ENCODE measurements around the gene PRSS27. TPM values are rescaled to one million over a fixed set of nuclear protein-coding genes. Genes with fewer than 3 reads are reported as not detected.

The PRSS27 gene
- total RNA-seq, 1 donor from 2014 or later: 1.3 TPM

DNA sequence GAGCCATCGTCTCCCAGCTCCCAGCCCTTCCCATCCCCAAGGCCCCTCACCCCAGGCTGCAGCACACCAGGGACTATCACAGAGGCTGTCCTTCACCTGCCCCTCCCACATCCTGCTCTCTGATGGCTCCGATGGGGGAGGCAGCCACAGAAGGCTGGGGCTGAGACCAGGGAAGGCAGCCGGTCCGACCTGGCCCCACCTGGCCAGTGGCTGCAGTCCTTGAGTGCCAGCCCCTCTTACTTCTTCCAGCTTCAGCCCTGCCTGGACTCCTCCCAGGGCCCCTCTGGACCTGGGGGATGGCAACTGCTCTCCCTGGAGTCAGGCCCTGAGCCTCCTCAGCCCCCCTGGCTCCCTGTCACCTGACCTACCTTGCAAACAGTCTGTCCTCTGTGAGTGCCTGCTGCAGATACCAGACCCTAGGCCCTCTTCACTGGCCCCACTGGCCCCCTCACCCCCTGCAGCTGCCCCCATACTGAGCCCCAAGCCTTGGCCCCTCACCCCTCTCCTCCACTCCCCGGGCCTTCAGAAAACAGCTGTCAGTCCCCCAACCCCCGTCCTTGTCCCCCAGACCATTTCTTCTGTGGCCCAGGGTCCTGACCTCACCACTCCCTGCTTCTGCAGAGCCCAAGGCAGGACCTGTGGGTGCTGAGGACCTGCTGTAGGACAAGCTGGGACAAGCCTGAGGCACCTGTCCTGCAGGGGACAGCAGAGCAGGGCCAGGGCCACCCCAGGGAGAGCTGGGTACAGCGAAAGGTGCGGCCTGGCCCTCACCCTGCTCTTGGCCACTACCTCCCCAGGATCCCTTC is 19.8 kb upstream of the PRSS27 start:
- Histone ChIP-seq H3K36me3 (ENCODE audit: control insufficient read depth, insufficient read depth, low read length) (no peaks in the 10 kb centered on the region), H3K4me3 (ENCODE audit: low read depth, low read length) (no peak overlapping the region), H3K27me3 (ENCODE audit: control insufficient read depth, insufficient read depth, low read length) (peaks cover 2% of the 10 kb centered on the region)
- FAIRE-seq: no peak
- TF ChIP-seq, protein P1, sequence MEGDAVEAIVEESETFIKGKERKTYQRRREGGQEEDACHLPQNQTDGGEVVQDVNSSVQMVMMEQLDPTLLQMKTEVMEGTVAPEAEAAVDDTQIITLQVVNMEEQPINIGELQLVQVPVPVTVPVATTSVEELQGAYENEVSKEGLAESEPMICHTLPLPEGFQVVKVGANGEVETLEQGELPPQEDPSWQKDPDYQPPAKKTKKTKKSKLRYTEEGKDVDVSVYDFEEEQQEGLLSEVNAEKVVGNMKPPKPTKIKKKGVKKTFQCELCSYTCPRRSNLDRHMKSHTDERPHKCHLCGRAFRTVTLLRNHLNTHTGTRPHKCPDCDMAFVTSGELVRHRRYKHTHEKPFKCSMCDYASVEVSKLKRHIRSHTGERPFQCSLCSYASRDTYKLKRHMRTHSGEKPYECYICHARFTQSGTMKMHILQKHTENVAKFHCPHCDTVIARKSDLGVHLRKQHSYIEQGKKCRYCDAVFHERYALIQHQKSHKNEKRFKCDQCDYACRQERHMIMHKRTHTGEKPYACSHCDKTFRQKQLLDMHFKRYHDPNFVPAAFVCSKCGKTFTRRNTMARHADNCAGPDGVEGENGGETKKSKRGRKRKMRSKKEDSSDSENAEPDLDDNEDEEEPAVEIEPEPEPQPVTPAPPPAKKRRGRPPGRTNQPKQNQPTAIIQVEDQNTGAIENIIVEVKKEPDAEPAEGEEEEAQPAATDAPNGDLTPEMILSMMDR (IDR thresholded peaks at IDR 0.05; ENCODE audit: insufficient read depth, low read length, severe bottlenecking): no peak
- DNase-seq (ENCODE audit: low read depth): no peak

DNA sequence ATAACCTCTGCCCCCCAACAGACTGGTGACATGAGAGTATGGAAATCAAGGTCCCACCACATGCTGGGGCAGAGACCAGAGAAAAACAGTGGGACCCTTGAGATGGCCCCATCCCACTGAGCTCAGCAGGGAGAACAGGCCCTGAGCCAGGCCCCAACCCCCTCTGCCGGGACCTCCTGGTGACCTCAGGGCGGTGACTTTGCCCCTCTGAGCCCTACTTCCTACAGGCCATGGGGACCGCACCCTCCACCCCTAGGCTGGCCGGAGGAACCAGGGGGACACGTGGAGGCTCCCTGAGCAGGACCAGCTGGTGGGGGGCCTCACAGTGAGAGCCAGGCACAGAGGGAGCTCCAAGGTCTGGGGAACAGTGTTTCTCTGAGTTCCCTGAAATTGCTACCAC is 18.6 kb upstream of the PRSS27 start:
- no peaks in the 10 kb centered on the region for H3K36me3 ChIP-seq (ENCODE audit: control insufficient read depth, insufficient read depth, low read length)
- no peak overlapping the region for H3K4me3 ChIP-seq (ENCODE audit: low read depth, low read length)
- DNase-seq (ENCODE audit: low read depth): no peak
- FAIRE-seq: no peak
- TF ChIP-seq, protein P1 (IDR thresholded peaks at IDR 0.05; ENCODE audit: insufficient read depth, low read length, severe bottlenecking): no peak
- peaks cover 2% of the 10 kb centered on the region for H3K27me3 ChIP-seq (ENCODE audit: control insufficient read depth, insufficient read depth, low read length)

DNA sequence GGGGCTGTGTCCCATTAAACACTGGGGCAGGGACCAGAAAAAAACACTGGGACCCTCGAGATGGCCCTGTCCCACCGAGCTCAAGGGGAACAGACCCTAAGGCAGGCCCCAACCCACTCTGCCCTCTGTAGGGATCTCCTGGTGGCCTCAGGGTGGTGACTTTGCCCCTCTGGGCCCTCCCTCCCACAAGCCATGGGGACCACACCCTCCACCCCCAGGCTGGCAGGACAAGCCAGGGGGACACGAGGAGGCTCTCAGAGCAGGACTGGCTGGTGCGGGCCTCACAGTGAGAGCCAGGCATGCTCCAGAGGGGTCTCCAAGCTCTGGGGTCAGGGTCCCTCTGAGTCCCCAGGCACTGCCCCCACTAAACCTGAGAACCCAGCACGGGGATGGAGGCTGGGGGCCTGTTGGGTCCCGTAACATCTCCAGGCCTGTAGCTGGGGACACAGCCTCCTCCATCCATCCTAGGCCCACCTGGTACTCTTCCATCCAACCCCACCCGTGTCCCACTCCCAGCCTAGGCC is 17.9 kb upstream of the PRSS27 start:
- H3K4me3 ChIP-seq (ENCODE audit: low read depth, low read length): no peak overlapping the region
- no peaks in the 10 kb centered on the region for H3K36me3 ChIP-seq (ENCODE audit: control insufficient read depth, insufficient read depth, low read length)
- peaks cover 2% of the 10 kb centered on the region for H3K27me3 ChIP-seq (ENCODE audit: control insufficient read depth, insufficient read depth, low read length)
- DNase-seq (ENCODE audit: low read depth) (no peak), FAIRE-seq (no peak)
- TF ChIP-seq, protein P1 (IDR thresholded peaks at IDR 0.05; ENCODE audit: insufficient read depth, low read length, severe bottlenecking): no peak

DNA sequence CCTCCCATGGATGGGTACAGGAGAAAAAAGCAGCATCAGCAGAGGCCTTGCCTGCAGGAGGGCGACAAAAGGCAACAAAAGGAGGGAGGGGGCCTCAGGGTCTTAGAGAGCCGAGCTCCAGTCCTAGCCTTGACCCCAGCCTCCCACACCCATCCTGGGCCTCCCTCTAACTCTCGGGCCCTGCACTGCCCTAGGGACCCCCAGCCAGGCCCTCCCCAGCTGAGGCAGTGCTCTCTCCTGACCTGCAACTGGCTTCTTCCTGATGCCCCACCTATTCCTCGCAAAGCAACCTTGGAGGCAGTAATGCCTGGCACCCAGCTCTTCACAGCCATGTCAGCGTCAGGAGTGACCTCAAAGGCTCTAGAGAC is 17.2 kb upstream of the PRSS27 start:
- TF ChIP-seq, protein P1 (IDR thresholded peaks at IDR 0.05; ENCODE audit: insufficient read depth, low read length, severe bottlenecking): no peak
- no peaks in the 10 kb centered on the region for H3K36me3 ChIP-seq (ENCODE audit: control insufficient read depth, insufficient read depth, low read length)
- FAIRE-seq: no peak
- no peak overlapping the region for H3K4me3 ChIP-seq (ENCODE audit: low read depth, low read length)
- H3K27me3 ChIP-seq (ENCODE audit: control insufficient read depth, insufficient read depth, low read length): peaks cover 2% of the 10 kb centered on the region
- no peak for DNase-seq (ENCODE audit: low read depth)

DNA sequence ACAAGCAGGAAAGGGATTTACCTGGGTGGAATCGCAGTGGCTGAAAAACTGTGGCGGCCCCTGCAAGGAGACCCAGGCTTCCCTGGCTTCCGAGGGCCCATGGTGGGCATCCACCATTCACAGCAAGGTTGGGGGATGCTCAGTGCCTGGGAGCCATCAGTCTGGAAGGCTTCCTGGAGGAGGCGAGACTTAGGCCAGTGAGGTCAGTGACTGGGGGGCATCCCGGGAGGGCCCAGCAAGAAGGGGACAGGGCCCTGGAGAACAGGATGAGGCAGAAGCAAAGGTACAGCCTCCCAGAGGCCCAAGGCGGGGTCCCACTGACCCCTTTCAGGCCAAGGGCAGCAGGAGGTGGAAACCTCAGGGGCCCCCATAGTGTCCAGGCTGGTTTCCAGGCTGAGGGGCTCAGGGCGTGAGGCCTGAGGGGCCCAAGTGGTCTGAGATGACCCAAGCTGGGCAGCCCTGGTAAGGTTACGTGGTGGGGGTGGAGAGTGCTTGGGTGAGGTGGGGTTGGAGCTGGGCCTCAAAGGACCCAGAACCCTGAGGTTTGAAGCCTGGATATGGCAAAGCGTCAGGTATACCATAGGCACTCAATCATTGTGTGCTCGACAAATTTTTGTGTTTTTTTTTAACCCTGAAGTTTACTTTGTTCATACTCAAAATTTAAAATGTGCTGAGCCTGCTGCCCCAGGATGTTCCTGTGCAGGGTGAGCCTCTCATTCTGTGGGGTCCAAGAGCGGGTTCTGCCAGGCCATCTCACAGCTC is 16.6 kb upstream of the PRSS27 start:
- no peak overlapping the region for H3K4me3 ChIP-seq (ENCODE audit: low read depth, low read length)
- TF ChIP-seq, protein P1 (IDR thresholded peaks at IDR 0.05; ENCODE audit: insufficient read depth, low read length, severe bottlenecking): no peak
- FAIRE-seq (no peak), DNase-seq (ENCODE audit: low read depth) (no peak)
- H3K27me3 ChIP-seq (ENCODE audit: control insufficient read depth, insufficient read depth, low read length): peaks cover 2% of the 10 kb centered on the region
- H3K36me3 ChIP-seq (ENCODE audit: control insufficient read depth, insufficient read depth, low read length): no peaks in the 10 kb centered on the region
